Gastrocnemius medialis (tissue), 4 donors: ENCODE results near the gene CACNA2D1. TPM values are rescaled to one million over a fixed set of nuclear protein-coding genes. Genes with fewer than 3 reads are reported as not detected.

Experiments used
- ATAC-seq, 2 donors: fragments of 150-250 bp; one replicate each; pipeline ENCODE4 v1.9.1; 2016
- DNase-seq, 2 donors: peaks; one replicate each; pipeline ENCODE4 v3.0.0-alpha.2; 2019
- H3K27ac ChIP-seq, 4 donors: fragments of 200-600 bp; sonication (generic); 1 replicate in 1 of 4; 2 replicates in 3 of 4; pipeline ENCODE4 v1.5.1; 2016 to 2018; ENCODE audit warnings: mild to moderate bottlenecking in 2 of 4, moderate library complexity in 1 of 4
- H3K27me3 ChIP-seq, 3 donors: fragments of 200-600 bp; sonication (generic) in 2 of 3; 1 replicate in 1 of 3; 2 replicates in 2 of 3; pipeline versions ENCODE4 v1.5.1 to v1.6.0; 2016 to 2019; ENCODE audit warnings: mild to moderate bottlenecking in 1 of 3, moderate library complexity in 1 of 3
- H3K36me3 ChIP-seq, 2 donors: fragments of 200-600 bp; sonication (generic) in 1 of 2; one replicate each; pipeline ENCODE4 v1.5.1; 2017 to 2018
- H3K4me1 ChIP-seq, 2 donors: fragments of 200-600 bp; sonication (generic) in 1 of 2; one replicate each; pipeline ENCODE4 v1.5.1; 2016 to 2017; ENCODE audit warnings: mild to moderate bottlenecking in 2 of 2
- H3K4me3 ChIP-seq, 4 donors: fragments of 200-600 bp; sonication (generic) in 3 of 4; 1 replicate in 1 of 4; 2 replicates in 3 of 4; pipeline ENCODE4 v1.5.1; 2016 to 2019; ENCODE audit warnings: mild to moderate bottlenecking in 2 of 4
- H3K9me3 ChIP-seq, 3 donors: fragments of 200-600 bp; sonication (generic) in 2 of 3; 1 replicate in 1 of 3; 2 replicates in 2 of 3; pipeline ENCODE4 v1.5.1; 2016 to 2019
- CTCF ChIP-seq, 5 experiments: fragments of 450-650 bp in 3 of 5; fragments of 200-600 bp in 2 of 5; sonication (generic) in 2 of 5; IDR thresholded peaks in 4 of 5; conservative IDR thresholded peaks in 1 of 5; 1 replicate in 4 of 5; 2 replicates in 1 of 5; pipeline ENCODE4 v1.5.1; 2016 to 2019; ENCODE audit warnings: antibody characterized with exemption in 5 of 5, mild to moderate bottlenecking in 3 of 5, moderate library complexity in 3 of 5
- POLR2A ChIP-seq, 2 donors: fragments of 450-650 bp; IDR thresholded peaks; one replicate each; pipeline ENCODE4 v1.6.1; 2017; ENCODE audit warnings: antibody characterized with exemption in 2 of 2, mild to moderate bottlenecking in 2 of 2, moderate library complexity in 2 of 2
- in situ Hi-C, 4 donors: fragments of 200-750 bp; cut with MboI; loops; one replicate each; pipeline versions ENCODE4 v1.15.0 to v1.8.0; 2017; ENCODE audit warnings: low sequenced_read_pairs in 4 of 4
- intact Hi-C: fragments of 100-400 bp; cut with DNase I; formaldehyde crosslinking; loops from one replicate; pipeline ENCODE4 v1.15.1; 2023; ENCODE audit warnings: low total_unique reads
- total RNA-seq, 4 donors: library from RNA; depleted of rRNA; stranded (reverse); fragments of >200 nt; gene quantifications; one replicate each; pipeline versions ENCODE4 v1.1.0 to v1.2.3, GENCODE V29; 2016

CACNA2D1 gene
- total RNA-seq, 4 donors from 2014 or later, result 83.9 to 157 (median 120) TPM

DNA sequence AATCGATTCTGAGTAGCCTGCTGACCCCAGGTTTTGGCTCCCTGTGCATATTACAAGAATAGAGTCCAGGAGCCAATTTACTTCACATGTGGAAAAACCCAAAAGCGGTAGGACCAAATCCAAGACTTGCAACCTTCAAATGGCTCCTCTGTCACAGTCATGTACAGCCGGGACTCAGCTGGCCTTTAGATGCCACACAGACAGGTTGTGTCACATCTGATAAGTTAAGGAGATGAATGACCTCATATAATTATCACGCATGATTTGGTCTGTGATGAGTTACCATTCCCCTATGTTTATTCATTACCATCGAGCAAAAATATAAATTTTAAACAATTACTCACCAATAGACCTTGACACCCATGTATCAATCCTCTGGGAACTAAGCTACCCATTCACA, 14.2 kb downstream of the CACNA2D1 start:
- H3K4me3 ChIP-seq, result no peak overlapping the region
- H3K9me3 ChIP-seq, result no peaks in the 10 kb centered on the region
- peaks cover 32 to 41% of the 10 kb centered on the region in 2 donors for H3K4me1 ChIP-seq
- DNase-seq, result no peak
- no peaks in the 10 kb centered on the region for H3K36me3 ChIP-seq
- intact Hi-C loops, result no loop called here
- H3K27me3 ChIP-seq, result no peaks in the 10 kb centered on the region
- ATAC-seq, result no peak
- no peak for TF ChIP-seq CTCF (IDR thresholded peaks at IDR 0.05 in 4 of 5, conservative IDR thresholded peaks at IDR 0.05 in 1 of 5)
- TF ChIP-seq POLR2A (IDR thresholded peaks at IDR 0.05), result no peak
- in situ Hi-C loops, result loop anchor here in 1 of 4 donors (25.0 kb wide), 1 partner anchor 192 kb away; no protein-coding TSS in a partner anchor
- H3K27ac ChIP-seq, result peak overlapping the region; percentile 5 to 97 (median 57)

GRCh38 chr7:82428186-82428961, 15.2 kb downstream of the CACNA2D1 start:
- Histone ChIP-seq H3K9me3 (no peaks in the 10 kb centered on the region), H3K36me3 (no peaks in the 10 kb centered on the region), H3K27ac (peak overlapping the region in 2 of 4 donors; percentile 76 to 97), H3K4me3 (no peak overlapping the region), H3K27me3 (no peaks in the 10 kb centered on the region), H3K4me1 (peaks cover 38 to 49% of the 10 kb centered on the region in 2 donors)
- ATAC-seq, result no peak
- TF ChIP-seq POLR2A (IDR thresholded peaks at IDR 0.05) (no peak), CTCF (IDR thresholded peaks at IDR 0.05 in 4 of 5, conservative IDR thresholded peaks at IDR 0.05 in 1 of 5) (no peak)
- DNase-seq, result no peak
- in situ Hi-C loops (loop anchor here in 1 of 4 donors (25.0 kb wide), 1 partner anchor 191 kb away; no protein-coding TSS in a partner anchor), intact Hi-C loops (no loop called here)

GRCh38 chr7:82423446-82423845, 20.1 kb downstream of the CACNA2D1 start:
- ATAC-seq (no peak), DNase-seq (no peak)
- Histone ChIP-seq H3K27me3 (no peaks in the 10 kb centered on the region), H3K27ac (peak overlapping the region; percentile 3 to 97 (median 44)), H3K9me3 (no peaks in the 10 kb centered on the region), H3K36me3 (no peaks in the 10 kb centered on the region), H3K4me1 (peaks cover 9 to 49% of the 10 kb centered on the region in 2 donors), H3K4me3 (no peak overlapping the region)
- intact Hi-C loops, result no loop called here
- no peak for TF ChIP-seq POLR2A (IDR thresholded peaks at IDR 0.05)
- no peak for TF ChIP-seq CTCF (IDR thresholded peaks at IDR 0.05 in 4 of 5, conservative IDR thresholded peaks at IDR 0.05 in 1 of 5)
- in situ Hi-C loops, result loop anchor here in 1 of 4 donors (25.0 kb wide), 1 partner anchor 1786 kb away; the partner anchor contains the start of gene CD36

GRCh38 chr7:82419200-82419599, 24.4 kb downstream of the CACNA2D1 start:
- DNase-seq (no peak), ATAC-seq (no peak)
- Histone ChIP-seq H3K27ac (peak overlapping the region in 2 of 4 donors; percentile 30 to 94), H3K36me3 (no peaks in the 10 kb centered on the region), H3K4me1 (peaks cover 17 to 56% of the 10 kb centered on the region in 2 donors), H3K27me3 (no peaks in the 10 kb centered on the region), H3K9me3 (no peaks in the 10 kb centered on the region), H3K4me3 (no peak overlapping the region)
- intact Hi-C loops, result loop anchor here (10.0 kb wide), 1 partner anchor 1814 kb away; no protein-coding TSS in a partner anchor
- no peak for TF ChIP-seq POLR2A (IDR thresholded peaks at IDR 0.05)
- no peak for TF ChIP-seq CTCF (IDR thresholded peaks at IDR 0.05 in 4 of 5, conservative IDR thresholded peaks at IDR 0.05 in 1 of 5)
- in situ Hi-C loops, result loop anchor here in 1 of 4 donors (25.0 kb wide), 1 partner anchor 1782 kb away; the partner anchor contains the start of gene CD36
